ENCODE measurements around the gene DACH1. TPM values are rescaled to one million over a fixed set of nuclear protein-coding genes. Genes with fewer than 3 reads are reported as not detected.

The DACH1 gene
- total RNA-seq, 4 donors from 2014 or later, result 1.2 to 7.9 (median 4.4) TPM

GRCh38 chr13:71789693-71790329 is 77.2 kb downstream of the DACH1 start:
- no peak for TF ChIP-seq CTCF (IDR thresholded peaks at IDR 0.05; ENCODE audit: low read depth)

GRCh38 chr13:71789037-71789436 is 78.0 kb downstream of the DACH1 start:
- no peak for TF ChIP-seq CTCF (IDR thresholded peaks at IDR 0.05; ENCODE audit: low read depth)

DNA sequence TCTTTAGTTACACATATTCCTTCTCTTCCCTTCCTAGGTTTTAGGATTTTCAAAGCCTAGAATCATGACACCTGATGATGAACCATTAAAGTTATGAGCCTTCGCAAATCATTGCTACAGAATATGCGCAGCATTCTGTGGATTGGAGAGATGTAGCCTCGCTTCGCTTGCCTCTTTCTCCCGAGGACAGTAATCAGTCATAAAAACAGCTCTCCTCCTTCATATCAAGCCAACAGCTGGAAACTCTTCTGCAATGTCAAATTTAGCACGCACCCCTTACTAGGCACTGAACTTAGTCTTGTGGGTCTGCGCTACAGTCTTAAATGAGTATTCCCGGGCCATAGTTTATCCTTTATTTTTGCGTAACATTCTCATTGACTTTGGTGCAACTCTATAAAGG is 79.6 kb downstream of the DACH1 start:
- TF ChIP-seq CTCF (IDR thresholded peaks at IDR 0.05; ENCODE audit: low read depth), result no peak

DNA sequence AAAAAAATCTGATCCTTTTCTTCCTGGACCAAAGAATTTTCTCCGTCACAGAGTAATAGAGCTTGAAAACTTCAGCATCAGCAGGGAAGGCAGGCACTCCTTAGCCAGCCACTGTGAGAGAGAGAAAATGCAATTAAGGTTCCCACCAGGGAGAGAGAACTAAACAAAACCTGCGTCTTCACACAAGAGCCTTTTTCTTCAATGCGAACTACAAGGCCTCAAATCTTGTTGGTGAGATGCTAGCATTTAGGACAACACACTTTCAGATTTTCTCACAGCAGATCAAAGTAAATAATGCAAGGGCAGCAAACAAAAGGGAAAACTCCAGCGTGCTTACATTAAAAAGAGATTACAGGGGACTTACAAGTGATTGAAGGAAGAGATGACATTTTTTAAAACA is 80.1 kb downstream of the DACH1 start:
- TF ChIP-seq CTCF (IDR thresholded peaks at IDR 0.05; ENCODE audit: low read depth), result no peak

DNA sequence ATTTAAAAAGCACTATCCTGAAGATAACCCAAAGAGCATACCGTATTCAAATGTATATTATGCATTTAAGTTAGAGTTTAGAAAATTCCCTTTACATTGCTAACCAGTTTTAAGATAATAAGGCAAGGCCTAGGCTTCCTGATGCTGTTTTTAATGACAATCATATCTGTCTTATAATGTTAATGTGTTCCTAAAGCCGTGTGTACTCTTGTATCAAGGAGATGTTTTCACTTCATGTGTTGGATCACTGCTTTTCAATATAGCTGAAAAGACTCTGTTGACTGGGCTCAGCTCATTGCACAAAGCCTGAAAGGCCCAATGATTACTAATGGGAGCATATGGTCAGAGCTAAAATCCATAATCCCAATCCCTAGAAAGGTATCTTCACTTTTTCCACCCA is 81.6 kb downstream of the DACH1 start:
- TF ChIP-seq CTCF (IDR thresholded peaks at IDR 0.05; ENCODE audit: low read depth), result no peak

- no peak for TF ChIP-seq CTCF (IDR thresholded peaks at IDR 0.05; ENCODE audit: low read depth)
These were observed 86.5 kb downstream of the DACH1 start for GRCh38 chr13:71780546-71780945.

DNA sequence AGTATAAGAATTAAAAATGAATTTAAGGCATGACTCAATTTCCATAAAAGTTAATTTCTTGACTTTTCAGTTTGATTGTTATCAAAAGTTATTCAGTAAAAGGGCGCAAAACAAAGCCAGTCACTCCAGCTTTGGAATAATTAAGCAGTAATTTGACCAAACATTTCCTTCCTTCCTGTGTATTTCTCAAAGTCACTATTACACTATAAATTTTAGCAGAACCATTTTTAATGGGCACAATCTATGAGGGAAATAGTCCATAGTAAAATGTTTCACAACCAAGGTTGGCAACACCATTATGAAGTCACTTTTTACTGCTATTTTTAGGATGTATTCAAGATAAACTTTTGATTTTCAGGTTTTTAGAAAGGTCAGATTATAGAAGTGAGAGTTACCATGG is 91.0 kb downstream of the DACH1 start:
- no peak for TF ChIP-seq CTCF (IDR thresholded peaks at IDR 0.05; ENCODE audit: low read depth)
